ENCODE measurements around the gene MARK3.

- TF ChIP-seq POLR2A (IDR thresholded peaks at IDR 0.05) (no peak), CTCF (IDR thresholded peaks at IDR 0.05) (no peak)
Measured at GRCh38 chr14:103372552-103373304, 12.5 kb upstream of the MARK3 start.
